ENCODE measurements around the gene RLF.

RLF gene

GRCh38 chr1:40221977-40222772 lies 61.0 kb downstream of the RLF start:
- no peak overlapping the region for H3K4me3 ChIP-seq (ENCODE audit: low read depth, low read length)

GRCh38 chr1:40224040-40224439 lies 62.9 kb downstream of the RLF start:
- no peak for DNase-seq (ENCODE audit: low read depth)
- no peak overlapping the region for H3K4me3 ChIP-seq (ENCODE audit: low read depth, low read length)

More at GRCh38 chr1:40221977-40222772, 61.0 kb downstream of the RLF start:
- DNase-seq (ENCODE audit: low read depth): no peak

GRCh38 chr1:40226192-40226591 lies 65.0 kb downstream of the RLF start:
- no peak for DNase-seq (ENCODE audit: low read depth)
- no peak overlapping the region for H3K4me3 ChIP-seq (ENCODE audit: low read depth, low read length)

- DNase-seq (ENCODE audit: low read depth): no peak
- no peak overlapping the region for H3K4me3 ChIP-seq (ENCODE audit: low read depth, low read length)
Observed at GRCh38 chr1:40232444-40232843, 71.3 kb downstream of the RLF start.

- DNase-seq (ENCODE audit: low read depth): peak; percentile 25
- H3K4me3 ChIP-seq (ENCODE audit: low read depth, low read length): no peak overlapping the region
Observed at GRCh38 chr1:40239626-40240025, 78.4 kb downstream of the RLF start.

- no peak overlapping the region for H3K4me3 ChIP-seq (ENCODE audit: low read depth, low read length)
- DNase-seq (ENCODE audit: low read depth): no peak
Observed at GRCh38 chr1:40240390-40240789, 79.2 kb downstream of the RLF start.

GRCh38 chr1:40241362-40241761 lies 80.2 kb downstream of the RLF start:
- no peak overlapping the region for H3K4me3 ChIP-seq (ENCODE audit: low read depth, low read length)

GRCh38 chr1:40243351-40243750 lies 82.2 kb downstream of the RLF start:
- no peak for DNase-seq (ENCODE audit: low read depth)
- H3K4me3 ChIP-seq (ENCODE audit: low read depth, low read length): no peak overlapping the region

More at GRCh38 chr1:40241362-40241761, 80.2 kb downstream of the RLF start:
- no peak for DNase-seq (ENCODE audit: low read depth)

- no peak for DNase-seq (ENCODE audit: low read depth)
- no peak overlapping the region for H3K4me3 ChIP-seq (ENCODE audit: low read depth, low read length)
Observed at GRCh38 chr1:40244138-40244744, 83.1 kb downstream of the RLF start.

GRCh38 chr1:40245686-40246085 lies 84.5 kb downstream of the RLF start:
- no peak for DNase-seq (ENCODE audit: low read depth)
- H3K4me3 ChIP-seq (ENCODE audit: low read depth, low read length): no peak overlapping the region

- no peak within 1 kb of the TSS for H3K4me3 ChIP-seq (ENCODE audit: low read depth, low read length)
- DNase-seq (ENCODE audit: low read depth): no peak
Observed at GRCh38 chr1:40247655-40248054, 86.5 kb downstream of the RLF start, which contains the start of gene TMCO2. TMCO2 (plus strand) TSS chr1:40247937; CDS start chr1:40247994, 57 bp downstream.

- no peak overlapping the region for H3K4me3 ChIP-seq (ENCODE audit: low read depth, low read length)
- DNase-seq (ENCODE audit: low read depth): no peak
Observed at GRCh38 chr1:40248412-40248811, 87.2 kb downstream of the RLF start.

GRCh38 chr1:40251456-40251855 lies 90.3 kb downstream of the RLF start:
- no peak for DNase-seq (ENCODE audit: low read depth)
- no peak overlapping the region for H3K4me3 ChIP-seq (ENCODE audit: low read depth, low read length)

- DNase-seq (ENCODE audit: low read depth): no peak
- H3K4me3 ChIP-seq (ENCODE audit: low read depth, low read length): no peak overlapping the region
Observed at GRCh38 chr1:40252601-40253000, 91.4 kb downstream of the RLF start.

GRCh38 chr1:40255231-40255630 lies 94.0 kb downstream of the RLF start:
- no peak overlapping the region for H3K4me3 ChIP-seq (ENCODE audit: low read depth, low read length)
- no peak for DNase-seq (ENCODE audit: low read depth)

- DNase-seq (ENCODE audit: low read depth): no peak
- peak overlapping the region; percentile 95 for H3K4me3 ChIP-seq (ENCODE audit: low read depth, low read length)
Observed at GRCh38 chr1:40256401-40257084, 95.4 kb downstream of the RLF start.

- no peak for DNase-seq (ENCODE audit: low read depth)
- peak overlapping the region; percentile 95 for H3K4me3 ChIP-seq (ENCODE audit: low read depth, low read length)
Observed at GRCh38 chr1:40257313-40257687, 96.1 kb downstream of the RLF start.

- peak within 1 kb of the TSS; percentile 95 for H3K4me3 ChIP-seq (ENCODE audit: low read depth, low read length)
- peak; percentile 92 for DNase-seq (ENCODE audit: low read depth)
Observed at GRCh38 chr1:40257688-40258444, 96.7 kb downstream of the RLF start, which contains the start of gene ZMPSTE24. ZMPSTE24 (plus strand) TSS chr1:40258236; CDS start chr1:40258272, 36 bp downstream.

GRCh38 chr1:40258445-40258769 lies 97.2 kb downstream of the RLF start:
- DNase-seq (ENCODE audit: low read depth): no peak
- H3K4me3 ChIP-seq (ENCODE audit: low read depth, low read length): peak overlapping the region; percentile 95

- no peak overlapping the region for H3K4me3 ChIP-seq (ENCODE audit: low read depth, low read length)
- no peak for DNase-seq (ENCODE audit: low read depth)
Observed at GRCh38 chr1:40264354-40264781, 103.2 kb downstream of the RLF start.

Data from skeletal muscle cell (primary cell).